ENCODE results near the gene CDR2L. TPM values are rescaled to one million over a fixed set of nuclear protein-coding genes. Genes with fewer than 3 reads are reported as not detected.
A peak's percentile ranks its signal among the peaks of the same experiment; 100 is the strongest.
"Not testable (repeated sequence)": the region's sequence is repeated elsewhere in the genome, so short reads cannot be mapped to it uniquely, and the experiment has no call there.

CDR2L gene
- total RNA-seq, 1 donor from 2014 or later: 52.3 TPM

- Histone ChIP-seq H3K36me3 (ENCODE audit: control insufficient read depth, insufficient read depth, low read length) (no peaks in the 10 kb centered on the region), H3K4me3 (ENCODE audit: low read depth, low read length) (no peak overlapping the region), H3K27me3 (ENCODE audit: control insufficient read depth, insufficient read depth, low read length) (peaks cover 11% of the 10 kb centered on the region)
- TF ChIP-seq CTCF (IDR thresholded peaks at IDR 0.05; ENCODE audit: insufficient read depth, low read length, poor library complexity, severe bottlenecking): no peak
- no peak for DNase-seq (ENCODE audit: low read depth)
These were observed 19.1 kb upstream of the CDR2L start for GRCh38 chr17:74968361-74968780.

- peaks cover 15% of the 10 kb centered on the region for H3K27me3 ChIP-seq (ENCODE audit: control insufficient read depth, insufficient read depth, low read length)
- not testable (repeated sequence) for DNase-seq (ENCODE audit: low read depth); H3K4me3 ChIP-seq (ENCODE audit: low read depth, low read length); H3K36me3 ChIP-seq (ENCODE audit: control insufficient read depth, insufficient read depth, low read length)
These were observed 17.9 kb upstream of the CDR2L start for GRCh38 chr17:74969501-74969900.

GRCh38 chr17:74970395-74970794 lies 17.0 kb upstream of the CDR2L start:
- Histone ChIP-seq H3K4me3 (ENCODE audit: low read depth, low read length) (no peak overlapping the region), H3K36me3 (ENCODE audit: control insufficient read depth, insufficient read depth, low read length) (no peaks in the 10 kb centered on the region), H3K27me3 (ENCODE audit: control insufficient read depth, insufficient read depth, low read length) (peaks cover 16% of the 10 kb centered on the region)
- no peak for TF ChIP-seq CTCF (IDR thresholded peaks at IDR 0.05; ENCODE audit: insufficient read depth, low read length, poor library complexity, severe bottlenecking)
- no peak for DNase-seq (ENCODE audit: low read depth)

GRCh38 chr17:74971069-74971841 lies 16.2 kb upstream of the CDR2L start:
- H3K36me3 ChIP-seq (ENCODE audit: control insufficient read depth, insufficient read depth, low read length): no peaks in the 10 kb centered on the region
- peaks cover 16% of the 10 kb centered on the region for H3K27me3 ChIP-seq (ENCODE audit: control insufficient read depth, insufficient read depth, low read length)

GRCh38 chr17:74971842-74972106 lies 15.7 kb upstream of the CDR2L start:
- Histone ChIP-seq H3K36me3 (ENCODE audit: control insufficient read depth, insufficient read depth, low read length) (no peaks in the 10 kb centered on the region), H3K27me3 (ENCODE audit: control insufficient read depth, insufficient read depth, low read length) (peaks cover 16% of the 10 kb centered on the region), H3K4me3 (ENCODE audit: low read depth, low read length) (peak overlapping the region; percentile 69)
- TF ChIP-seq CTCF (IDR thresholded peaks at IDR 0.05; ENCODE audit: insufficient read depth, low read length, poor library complexity, severe bottlenecking): no peak
- DNase-seq (ENCODE audit: low read depth): no peak

More at GRCh38 chr17:74971069-74971841, 16.2 kb upstream of the CDR2L start:
- H3K4me3 ChIP-seq (ENCODE audit: low read depth, low read length): peak overlapping the region; percentile 69
- DNase-seq (ENCODE audit: low read depth): no peak
- TF ChIP-seq CTCF (IDR thresholded peaks at IDR 0.05; ENCODE audit: insufficient read depth, low read length, poor library complexity, severe bottlenecking): no peak

- DNase-seq (ENCODE audit: low read depth): no peak
- H3K36me3 ChIP-seq (ENCODE audit: control insufficient read depth, insufficient read depth, low read length): no peaks in the 10 kb centered on the region
- H3K27me3 ChIP-seq (ENCODE audit: control insufficient read depth, insufficient read depth, low read length): peaks cover 16% of the 10 kb centered on the region
- no peak for TF ChIP-seq CTCF (IDR thresholded peaks at IDR 0.05; ENCODE audit: insufficient read depth, low read length, poor library complexity, severe bottlenecking)
- H3K4me3 ChIP-seq (ENCODE audit: low read depth, low read length): peak within 1 kb of the TSS; percentile 69
These were observed 15.1 kb upstream of the CDR2L start, which contains the start of gene HID1 for GRCh38 chr17:74972107-74972972. HID1 (minus strand) TSS chr17:74972759; CDS start chr17:74972656, 103 bp downstream.

All from kidney epithelial cell (primary cell).